ENCODE results near the gene FARP1.

FARP1 gene

DNA sequence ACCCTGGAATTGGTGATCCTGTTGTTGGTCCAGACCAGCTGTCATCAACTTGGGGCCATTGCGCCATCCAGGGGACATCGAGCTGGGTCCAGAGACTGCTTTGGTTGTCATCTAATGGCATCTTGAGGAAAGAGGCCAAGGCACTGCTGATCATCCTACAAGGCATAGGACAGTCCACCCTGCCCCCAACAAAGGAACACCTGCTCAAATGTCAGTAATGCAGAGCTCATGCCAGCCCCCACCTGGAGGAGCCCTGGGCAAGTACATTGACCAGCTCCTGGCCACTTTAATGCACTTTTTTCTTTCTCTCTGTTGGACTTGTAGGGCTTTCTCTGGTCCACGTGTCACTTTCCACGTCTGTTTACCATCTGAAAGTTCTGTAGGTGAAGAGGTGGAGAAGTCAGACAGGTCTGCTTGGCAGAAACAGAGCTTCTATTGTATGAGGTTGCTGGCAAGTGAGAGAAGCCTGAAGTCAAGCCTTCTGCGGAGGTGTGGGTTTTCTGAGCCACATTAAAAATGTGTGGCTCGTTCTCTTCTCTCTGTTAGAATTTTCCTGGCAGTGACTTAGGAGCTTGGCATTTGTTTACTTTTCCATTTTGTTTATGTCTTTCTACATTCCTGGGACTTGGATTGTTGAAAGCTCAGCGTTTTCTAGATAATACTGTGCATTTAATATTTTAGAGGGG is 158.2 kb downstream of the FARP1 start:
- no peak for TF ChIP-seq CREB1 (IDR thresholded peaks at IDR 0.05; ENCODE audit: low read depth)
- TF ChIP-seq ZBTB7A (IDR thresholded peaks at IDR 0.05; ENCODE audit: low read depth) = no peak
- no peak for TF ChIP-seq RAD21 (IDR thresholded peaks at IDR 0.05; ENCODE audit: low read depth)
- no peak for TF ChIP-seq NFIC (IDR thresholded peaks at IDR 0.05)
- TF ChIP-seq YY1 (IDR thresholded peaks at IDR 0.05; ENCODE audit: low read depth) = no peak
- no peak for TF ChIP-seq FOXM1 (IDR thresholded peaks at IDR 0.05; ENCODE audit: borderline replicate concordance, low read depth)
- no peak for TF ChIP-seq USF1 (IDR thresholded peaks at IDR 0.05)
- no peak for TF ChIP-seq TAF1 (IDR thresholded peaks at IDR 0.05; ENCODE audit: low read depth)
- TF ChIP-seq, protein P1, sequence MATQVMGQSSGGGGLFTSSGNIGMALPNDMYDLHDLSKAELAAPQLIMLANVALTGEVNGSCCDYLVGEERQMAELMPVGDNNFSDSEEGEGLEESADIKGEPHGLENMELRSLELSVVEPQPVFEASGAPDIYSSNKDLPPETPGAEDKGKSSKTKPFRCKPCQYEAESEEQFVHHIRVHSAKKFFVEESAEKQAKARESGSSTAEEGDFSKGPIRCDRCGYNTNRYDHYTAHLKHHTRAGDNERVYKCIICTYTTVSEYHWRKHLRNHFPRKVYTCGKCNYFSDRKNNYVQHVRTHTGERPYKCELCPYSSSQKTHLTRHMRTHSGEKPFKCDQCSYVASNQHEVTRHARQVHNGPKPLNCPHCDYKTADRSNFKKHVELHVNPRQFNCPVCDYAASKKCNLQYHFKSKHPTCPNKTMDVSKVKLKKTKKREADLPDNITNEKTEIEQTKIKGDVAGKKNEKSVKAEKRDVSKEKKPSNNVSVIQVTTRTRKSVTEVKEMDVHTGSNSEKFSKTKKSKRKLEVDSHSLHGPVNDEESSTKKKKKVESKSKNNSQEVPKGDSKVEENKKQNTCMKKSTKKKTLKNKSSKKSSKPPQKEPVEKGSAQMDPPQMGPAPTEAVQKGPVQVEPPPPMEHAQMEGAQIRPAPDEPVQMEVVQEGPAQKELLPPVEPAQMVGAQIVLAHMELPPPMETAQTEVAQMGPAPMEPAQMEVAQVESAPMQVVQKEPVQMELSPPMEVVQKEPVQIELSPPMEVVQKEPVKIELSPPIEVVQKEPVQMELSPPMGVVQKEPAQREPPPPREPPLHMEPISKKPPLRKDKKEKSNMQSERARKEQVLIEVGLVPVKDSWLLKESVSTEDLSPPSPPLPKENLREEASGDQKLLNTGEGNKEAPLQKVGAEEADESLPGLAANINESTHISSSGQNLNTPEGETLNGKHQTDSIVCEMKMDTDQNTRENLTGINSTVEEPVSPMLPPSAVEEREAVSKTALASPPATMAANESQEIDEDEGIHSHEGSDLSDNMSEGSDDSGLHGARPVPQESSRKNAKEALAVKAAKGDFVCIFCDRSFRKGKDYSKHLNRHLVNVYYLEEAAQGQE (IDR thresholded peaks at IDR 0.05; ENCODE audit: low read depth) = no peak

GRCh38 chr13:98301721-98302120 is 158.8 kb downstream of the FARP1 start:
- TF ChIP-seq ZBTB7A (IDR thresholded peaks at IDR 0.05; ENCODE audit: low read depth) (no peak), TEAD4 (IDR thresholded peaks at IDR 0.05) (no peak), YY1 (IDR thresholded peaks at IDR 0.05; ENCODE audit: low read depth) (no peak), NFIC (IDR thresholded peaks at IDR 0.05) (no peak), TCF12 (IDR thresholded peaks at IDR 0.05; ENCODE audit: low read depth) (no peak), RAD21 (IDR thresholded peaks at IDR 0.05; ENCODE audit: low read depth) (no peak), FOXM1 (IDR thresholded peaks at IDR 0.05; ENCODE audit: borderline replicate concordance, low read depth) (no peak), EGR1 (IDR thresholded peaks at IDR 0.05) (no peak), USF1 (IDR thresholded peaks at IDR 0.05) (no peak), MAX (IDR thresholded peaks at IDR 0.05) (no peak), EP300 (IDR thresholded peaks at IDR 0.05; ENCODE audit: borderline replicate concordance) (no peak), TAF1 (IDR thresholded peaks at IDR 0.05; ENCODE audit: low read depth) (no peak), CEBPB (IDR thresholded peaks at IDR 0.05) (no peak), CREB1 (IDR thresholded peaks at IDR 0.05; ENCODE audit: low read depth) (no peak)
- TF ChIP-seq, protein P1 (IDR thresholded peaks at IDR 0.05; ENCODE audit: low read depth) = no peak

DNA sequence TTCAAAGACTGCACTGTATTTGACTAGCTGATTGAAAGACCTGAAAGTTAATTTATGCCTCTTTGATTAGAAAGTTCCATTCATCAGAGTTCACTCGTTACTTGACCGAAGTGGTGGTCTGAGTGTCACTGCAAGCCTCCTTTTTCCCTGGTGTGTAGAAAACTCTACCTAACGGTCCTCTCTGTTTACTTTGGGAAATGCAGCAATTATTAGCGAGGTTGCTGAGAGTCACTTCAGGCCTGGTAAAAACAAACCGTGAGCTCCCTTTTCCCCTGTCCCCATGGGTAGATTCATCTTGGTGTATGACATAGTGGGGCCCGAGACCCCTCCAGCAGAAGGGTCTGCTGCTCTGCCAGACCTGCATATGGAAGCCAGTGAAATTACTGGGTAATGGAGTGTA is 161.0 kb downstream of the FARP1 start:
- TF ChIP-seq MAX (IDR thresholded peaks at IDR 0.05) = no peak

GRCh38 chr13:98305670-98306069 is 162.8 kb downstream of the FARP1 start:
- no peak for TF ChIP-seq NFIC (IDR thresholded peaks at IDR 0.05)
- no peak for TF ChIP-seq ZBTB7A (IDR thresholded peaks at IDR 0.05; ENCODE audit: low read depth)
- no peak for TF ChIP-seq YY1 (IDR thresholded peaks at IDR 0.05; ENCODE audit: low read depth)
- TF ChIP-seq USF1 (IDR thresholded peaks at IDR 0.05) = no peak

DNA sequence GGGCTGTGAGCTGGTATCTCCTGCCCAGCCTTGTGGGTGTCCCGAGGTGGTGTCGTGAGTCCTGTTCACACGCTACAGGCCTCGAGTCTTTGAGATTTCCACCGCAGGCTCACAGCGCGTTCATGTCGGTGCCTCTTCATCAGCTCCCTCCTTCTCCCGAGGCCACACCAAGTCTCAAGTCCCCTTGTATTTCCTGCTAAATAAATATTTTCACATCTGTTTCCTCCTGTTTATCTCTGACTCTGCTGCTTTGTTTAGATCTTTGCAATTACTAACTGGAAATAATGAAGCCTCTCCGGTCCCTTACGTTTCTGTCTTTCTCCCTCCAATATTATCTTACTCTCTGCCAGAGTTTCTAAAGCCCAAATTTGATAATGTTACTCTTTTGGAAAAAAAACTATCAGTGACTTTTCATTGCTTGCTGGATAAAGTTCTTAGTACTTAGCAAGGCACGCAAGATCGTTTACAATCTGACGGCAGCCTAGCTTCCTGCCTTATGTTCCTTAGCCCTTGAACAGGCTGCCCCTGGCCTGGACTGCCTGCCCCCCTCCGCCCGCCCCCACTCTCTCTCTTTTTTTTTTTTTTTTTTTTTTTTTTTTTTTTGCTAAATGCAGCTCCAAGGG is 164.7 kb downstream of the FARP1 start:
- no peak for TF ChIP-seq TEAD4 (IDR thresholded peaks at IDR 0.05)
- TF ChIP-seq MAX (IDR thresholded peaks at IDR 0.05) = no peak
- no peak for TF ChIP-seq USF1 (IDR thresholded peaks at IDR 0.05)
- TF ChIP-seq, protein P1 (IDR thresholded peaks at IDR 0.05; ENCODE audit: low read depth) = no peak
- TF ChIP-seq RAD21 (IDR thresholded peaks at IDR 0.05; ENCODE audit: low read depth) = no peak
- TF ChIP-seq NFIC (IDR thresholded peaks at IDR 0.05) = no peak
- TF ChIP-seq EGR1 (IDR thresholded peaks at IDR 0.05) = no peak
- no peak for TF ChIP-seq CREB1 (IDR thresholded peaks at IDR 0.05; ENCODE audit: low read depth)
